GM21423 (cell line): ENCODE measurements around the gene DDX41.

Experiments used
- ATAC-seq: cut with Tn5 transposase; IDR thresholded peaks from one replicate; pipeline ENCODE4 v1.9.1; 2021; ENCODE audit warnings: mild to moderate bottlenecking, moderate library complexity; ENCODE audit not compliant: unreplicated experiment

DDX41 gene

GRCh38 chr5:177514541-177514940 lies 2.2 kb downstream of the DDX41 start:
- ATAC-seq, result no peak

- ATAC-seq, result no peak
Measured at GRCh38 chr5:177513500-177513899, 3.3 kb downstream of the DDX41 start.

GRCh38 chr5:177512736-177513380 lies 3.9 kb downstream of the DDX41 start:
- no peak for ATAC-seq

- no peak for ATAC-seq
Measured at GRCh38 chr5:177511796-177512675, 4.7 kb downstream of the DDX41 start.

GRCh38 chr5:177511181-177511580 lies 5.6 kb downstream of the DDX41 start:
- ATAC-seq, result no peak

- ATAC-seq, result peak; percentile 40
Measured at GRCh38 chr5:177510567-177511053, 6.2 kb downstream of the DDX41 start.

GRCh38 chr5:177509991-177510566 lies 6.7 kb downstream of the DDX41 start:
- ATAC-seq, result peak; percentile 40

- ATAC-seq, result peak; percentile 33
Measured at GRCh38 chr5:177509381-177509951, 7.3 kb downstream of the DDX41 start, which contains the start of gene DOK3. DOK3 (minus strand) TSS chr5:177509826; CDS start chr5:177509540, 286 bp downstream.

- ATAC-seq, result no peak
Measured at GRCh38 chr5:177508837-177509236, 7.9 kb downstream of the DDX41 start.

GRCh38 chr5:177508221-177508611 lies 8.5 kb downstream of the DDX41 start:
- no peak for ATAC-seq

GRCh38 chr5:177507596-177508220 lies 9.1 kb downstream of the DDX41 start:
- no peak for ATAC-seq

- ATAC-seq, result no peak
Measured at GRCh38 chr5:177507165-177507564, 9.6 kb downstream of the DDX41 start.

GRCh38 chr5:177505075-177505474 lies 11.7 kb downstream of the DDX41 start:
- ATAC-seq, result no peak

- no peak for ATAC-seq
Measured at GRCh38 chr5:177504086-177505056, 12.4 kb downstream of the DDX41 start.

- ATAC-seq, result no peak
Measured at GRCh38 chr5:177503351-177504085, 13.2 kb downstream of the DDX41 start.

GRCh38 chr5:177502886-177503285 lies 13.9 kb downstream of the DDX41 start:
- ATAC-seq, result no peak

- peak; percentile 26 for ATAC-seq
Measured at GRCh38 chr5:177501874-177502678, 14.7 kb downstream of the DDX41 start.
